Peyer's patch (tissue), 4 donors: ENCODE results near the gene TMEM17. TPM values are rescaled to one million over a fixed set of nuclear protein-coding genes. Genes with fewer than 3 reads are reported as not detected.
A peak's percentile ranks its signal among the peaks of the same experiment; 100 is the strongest.

Source experiments
- DNase-seq, 3 donors: peaks; one replicate each; pipeline ENCODE4 v3.0.0-alpha.2; 2017 to 2019
- H3K27ac ChIP-seq, 4 donors: fragments of 200-600 bp; sonication (generic); one replicate each; pipeline ENCODE4 v1.5.1; 2016 to 2019
- H3K27me3 ChIP-seq, 2 donors: fragments of 200-600 bp; sonication (generic); one replicate each; pipeline ENCODE4 v1.5.1; 2019
- H3K36me3 ChIP-seq, 3 donors: fragments of 200-600 bp; sonication (generic); one replicate each; pipeline ENCODE4 v1.5.1; 2016 to 2019
- H3K4me1 ChIP-seq, 4 donors: fragments of 200-600 bp; sonication (generic); one replicate each; pipeline ENCODE4 v1.5.1; 2016 to 2019
- H3K4me3 ChIP-seq, 4 donors: fragments of 200-600 bp; sonication (generic); 1 replicate in 3 of 4; 2 replicates in 1 of 4; pipeline ENCODE4 v1.5.1; 2016 to 2019; ENCODE audit warnings: mild to moderate bottlenecking in 1 of 4
- H3K9me3 ChIP-seq, 4 donors: fragments of 200-600 bp; sonication (generic); one replicate each; pipeline ENCODE4 v1.5.1; 2016 to 2019; ENCODE audit warnings: mild to moderate bottlenecking in 1 of 4
- CTCF ChIP-seq, 6 experiments: fragments of 450-650 bp in 4 of 6; fragments of 200-600 bp in 2 of 6; sonication (generic) in 1 of 6; IDR thresholded peaks; one replicate each; pipeline ENCODE4 v1.5.1; 2017 to 2019; ENCODE audit warnings: antibody characterized with exemption in 6 of 6, mild to moderate bottlenecking in 3 of 6, moderate library complexity in 1 of 6
- POLR2A ChIP-seq, 2 donors: fragments of 450-650 bp; IDR thresholded peaks; one replicate each; pipeline ENCODE4 v1.5.1; 2017; ENCODE audit warnings: antibody characterized with exemption in 2 of 2, mild to moderate bottlenecking in 2 of 2, moderate library complexity in 2 of 2
- total RNA-seq, 4 donors: library from RNA; depleted of rRNA; stranded (reverse); fragments of >200 nt; gene quantifications; one replicate each; pipeline ENCODE4 v1.1.0, GENCODE V29; 2016

The TMEM17 gene
- total RNA-seq, 4 donors from 2014 or later: 0.67 to 1.8 TPM; not detected in 2

- no peak for TF ChIP-seq POLR2A (IDR thresholded peaks at IDR 0.05)
- TF ChIP-seq CTCF (IDR thresholded peaks at IDR 0.05): no peak
- H3K4me1 ChIP-seq: peaks cover 0 to 7% (median 0%) of the 10 kb centered on the region in 4 donors
- H3K9me3 ChIP-seq: no peaks in the 10 kb centered on the region
- no peak for DNase-seq
- H3K27me3 ChIP-seq: no peaks in the 10 kb centered on the region
- no peak overlapping the region for H3K4me3 ChIP-seq
- H3K36me3 ChIP-seq: no peaks in the 10 kb centered on the region
- H3K27ac ChIP-seq: no peak overlapping the region
Observed at GRCh38 chr2:62482558-62483352, 23.2 kb downstream of the TMEM17 start.

- no peak overlapping the region for H3K27ac ChIP-seq
- H3K4me3 ChIP-seq: no peak overlapping the region
- no peak for DNase-seq
- TF ChIP-seq CTCF (IDR thresholded peaks at IDR 0.05): no peak
- TF ChIP-seq POLR2A (IDR thresholded peaks at IDR 0.05): no peak
- H3K36me3 ChIP-seq: no peaks in the 10 kb centered on the region
- H3K4me1 ChIP-seq: peaks cover 0 to 18% (median 0%) of the 10 kb centered on the region in 4 donors
- no peaks in the 10 kb centered on the region for H3K9me3 ChIP-seq
- no peaks in the 10 kb centered on the region for H3K27me3 ChIP-seq
Observed at GRCh38 chr2:62479917-62480316, 26.1 kb downstream of the TMEM17 start.

GRCh38 chr2:62478093-62478580, 27.9 kb downstream of the TMEM17 start:
- Histone ChIP-seq H3K27ac (peak overlapping the region in 2 of 4 donors; percentile 35 to 37), H3K4me3 (no peak overlapping the region), H3K9me3 (no peaks in the 10 kb centered on the region), H3K27me3 (no peaks in the 10 kb centered on the region), H3K36me3 (no peaks in the 10 kb centered on the region), H3K4me1 (peaks cover 0 to 18% (median 0%) of the 10 kb centered on the region in 4 donors)
- DNase-seq: no peak
- TF ChIP-seq POLR2A (IDR thresholded peaks at IDR 0.05) (no peak), CTCF (IDR thresholded peaks at IDR 0.05) (no peak)

GRCh38 chr2:62477573-62477972, 28.4 kb downstream of the TMEM17 start:
- peak overlapping the region in 2 of 4 donors; percentile 35 to 37 for H3K27ac ChIP-seq

More at GRCh38 chr2:62477573-62477972, 28.4 kb downstream of the TMEM17 start:
- Histone ChIP-seq H3K27me3 (no peaks in the 10 kb centered on the region), H3K4me1 (peaks cover 0 to 18% (median 0%) of the 10 kb centered on the region in 4 donors), H3K9me3 (no peaks in the 10 kb centered on the region), H3K4me3 (no peak overlapping the region), H3K36me3 (no peaks in the 10 kb centered on the region)
- TF ChIP-seq CTCF (IDR thresholded peaks at IDR 0.05): no peak
- DNase-seq: no peak
